PC-3 (cell line): Measurements from ENCODE around the gene LRRC70.

Source experiments
- CTCF ChIP-seq: fragments of 300-600 bp; sonication (generic); conservative IDR thresholded peaks from 2 replicates; pipeline ENCODE4 v1.5.1; 2017; ENCODE audit warnings: antibody characterized with exemption, low read depth, mild to moderate bottlenecking, low read length
- EZH2 ChIP-seq: fragments of 300-600 bp; sonication (generic); IDR thresholded peaks from one replicate; pipeline ENCODE4 v1.6.1; 2017; ENCODE audit warnings: antibody characterized with exemption, mild to moderate bottlenecking, low read length; ENCODE audit not compliant: unreplicated experiment
- EZH2phosphoT487 ChIP-seq: fragments of 300-600 bp; sonication (generic); IDR thresholded peaks from 2 replicates; pipeline ENCODE4 v1.6.1; 2018; ENCODE audit warnings: mild to moderate bottlenecking, antibody characterized with exemption, low read length, borderline replicate concordance

- no peak for TF ChIP-seq CTCF
- no peak for TF ChIP-seq EZH2phosphoT487
- no peak for TF ChIP-seq EZH2
Measured at GRCh38 chr5:62578540-62578939, at the start of gene LRRC70.
